ENCODE data around the gene MYBPC1. TPM values are rescaled to one million over a fixed set of nuclear protein-coding genes. Genes with fewer than 3 reads are reported as not detected.

MYBPC1 gene
- total and polyA plus RNA-seq, 2 of the 13 experiments (the other 11 are each of a cell fraction or from before 2014, with no cell fraction given), result 0.31 to 0.53 TPM

DNA sequence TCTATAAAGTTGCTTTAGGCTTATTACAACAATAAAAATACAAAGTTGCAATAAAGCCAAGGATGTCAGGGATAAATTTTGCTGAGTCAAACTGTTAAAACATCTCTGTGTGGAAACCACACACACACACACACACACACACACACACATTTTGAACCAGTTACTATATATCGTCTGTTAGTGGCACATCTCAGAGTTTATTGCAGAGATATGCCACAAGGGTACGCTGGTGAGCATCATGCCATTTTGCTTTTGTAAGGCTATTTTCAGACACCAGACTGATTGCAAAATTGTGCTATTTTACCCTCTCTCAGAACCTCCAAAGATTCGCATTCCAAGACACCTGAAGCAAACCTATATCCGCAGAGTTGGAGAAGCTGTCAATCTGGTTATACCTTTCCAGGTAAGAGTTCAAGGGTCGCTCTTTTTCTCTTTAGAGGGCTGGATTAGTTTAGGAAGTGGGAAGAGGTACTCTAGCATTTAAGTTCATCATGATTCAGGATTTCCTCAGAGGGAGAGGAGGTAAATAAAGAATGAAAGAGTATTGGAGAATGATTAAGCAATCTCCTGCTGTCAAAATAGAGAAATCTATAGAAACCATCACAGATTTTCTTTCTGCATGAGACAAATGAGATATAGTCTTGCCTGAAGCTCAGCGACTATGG is 75.4 kb downstream of the MYBPC1 start (continued):
- TF ChIP-seq ZZZ3 (CRISPR knock-in tag; IDR thresholded peaks at IDR 0.05; ENCODE audit: borderline replicate concordance) (no peak), ZNF12 (CRISPR knock-in tag; IDR thresholded peaks at IDR 0.05) (no peak), ZFP41 (CRISPR knock-in tag; IDR thresholded peaks at IDR 0.05; ENCODE audit: borderline replicate concordance) (no peak), ETV5 (CRISPR knock-in tag; IDR thresholded peaks at IDR 0.05; ENCODE audit: borderline replicate concordance) (no peak), TGIF2 (CRISPR knock-in tag; IDR thresholded peaks at IDR 0.05) (peak; percentile 42; the same call in 1 of the 2 replicates), KLF12 (CRISPR knock-in tag; IDR thresholded peaks at IDR 0.05; ENCODE audit: borderline replicate concordance) (no peak), SSRP1 (CRISPR knock-in tag; IDR thresholded peaks at IDR 0.05) (0 out of 2 replicates have a peak, but pooled peaks have one; percentile 37), ZNF543 (CRISPR knock-in tag; IDR thresholded peaks at IDR 0.05) (no peak), ZNF530 (CRISPR knock-in tag; IDR thresholded peaks at IDR 0.05; ENCODE audit: low read depth) (no peak)
- TF ChIP-seq, protein P1, sequence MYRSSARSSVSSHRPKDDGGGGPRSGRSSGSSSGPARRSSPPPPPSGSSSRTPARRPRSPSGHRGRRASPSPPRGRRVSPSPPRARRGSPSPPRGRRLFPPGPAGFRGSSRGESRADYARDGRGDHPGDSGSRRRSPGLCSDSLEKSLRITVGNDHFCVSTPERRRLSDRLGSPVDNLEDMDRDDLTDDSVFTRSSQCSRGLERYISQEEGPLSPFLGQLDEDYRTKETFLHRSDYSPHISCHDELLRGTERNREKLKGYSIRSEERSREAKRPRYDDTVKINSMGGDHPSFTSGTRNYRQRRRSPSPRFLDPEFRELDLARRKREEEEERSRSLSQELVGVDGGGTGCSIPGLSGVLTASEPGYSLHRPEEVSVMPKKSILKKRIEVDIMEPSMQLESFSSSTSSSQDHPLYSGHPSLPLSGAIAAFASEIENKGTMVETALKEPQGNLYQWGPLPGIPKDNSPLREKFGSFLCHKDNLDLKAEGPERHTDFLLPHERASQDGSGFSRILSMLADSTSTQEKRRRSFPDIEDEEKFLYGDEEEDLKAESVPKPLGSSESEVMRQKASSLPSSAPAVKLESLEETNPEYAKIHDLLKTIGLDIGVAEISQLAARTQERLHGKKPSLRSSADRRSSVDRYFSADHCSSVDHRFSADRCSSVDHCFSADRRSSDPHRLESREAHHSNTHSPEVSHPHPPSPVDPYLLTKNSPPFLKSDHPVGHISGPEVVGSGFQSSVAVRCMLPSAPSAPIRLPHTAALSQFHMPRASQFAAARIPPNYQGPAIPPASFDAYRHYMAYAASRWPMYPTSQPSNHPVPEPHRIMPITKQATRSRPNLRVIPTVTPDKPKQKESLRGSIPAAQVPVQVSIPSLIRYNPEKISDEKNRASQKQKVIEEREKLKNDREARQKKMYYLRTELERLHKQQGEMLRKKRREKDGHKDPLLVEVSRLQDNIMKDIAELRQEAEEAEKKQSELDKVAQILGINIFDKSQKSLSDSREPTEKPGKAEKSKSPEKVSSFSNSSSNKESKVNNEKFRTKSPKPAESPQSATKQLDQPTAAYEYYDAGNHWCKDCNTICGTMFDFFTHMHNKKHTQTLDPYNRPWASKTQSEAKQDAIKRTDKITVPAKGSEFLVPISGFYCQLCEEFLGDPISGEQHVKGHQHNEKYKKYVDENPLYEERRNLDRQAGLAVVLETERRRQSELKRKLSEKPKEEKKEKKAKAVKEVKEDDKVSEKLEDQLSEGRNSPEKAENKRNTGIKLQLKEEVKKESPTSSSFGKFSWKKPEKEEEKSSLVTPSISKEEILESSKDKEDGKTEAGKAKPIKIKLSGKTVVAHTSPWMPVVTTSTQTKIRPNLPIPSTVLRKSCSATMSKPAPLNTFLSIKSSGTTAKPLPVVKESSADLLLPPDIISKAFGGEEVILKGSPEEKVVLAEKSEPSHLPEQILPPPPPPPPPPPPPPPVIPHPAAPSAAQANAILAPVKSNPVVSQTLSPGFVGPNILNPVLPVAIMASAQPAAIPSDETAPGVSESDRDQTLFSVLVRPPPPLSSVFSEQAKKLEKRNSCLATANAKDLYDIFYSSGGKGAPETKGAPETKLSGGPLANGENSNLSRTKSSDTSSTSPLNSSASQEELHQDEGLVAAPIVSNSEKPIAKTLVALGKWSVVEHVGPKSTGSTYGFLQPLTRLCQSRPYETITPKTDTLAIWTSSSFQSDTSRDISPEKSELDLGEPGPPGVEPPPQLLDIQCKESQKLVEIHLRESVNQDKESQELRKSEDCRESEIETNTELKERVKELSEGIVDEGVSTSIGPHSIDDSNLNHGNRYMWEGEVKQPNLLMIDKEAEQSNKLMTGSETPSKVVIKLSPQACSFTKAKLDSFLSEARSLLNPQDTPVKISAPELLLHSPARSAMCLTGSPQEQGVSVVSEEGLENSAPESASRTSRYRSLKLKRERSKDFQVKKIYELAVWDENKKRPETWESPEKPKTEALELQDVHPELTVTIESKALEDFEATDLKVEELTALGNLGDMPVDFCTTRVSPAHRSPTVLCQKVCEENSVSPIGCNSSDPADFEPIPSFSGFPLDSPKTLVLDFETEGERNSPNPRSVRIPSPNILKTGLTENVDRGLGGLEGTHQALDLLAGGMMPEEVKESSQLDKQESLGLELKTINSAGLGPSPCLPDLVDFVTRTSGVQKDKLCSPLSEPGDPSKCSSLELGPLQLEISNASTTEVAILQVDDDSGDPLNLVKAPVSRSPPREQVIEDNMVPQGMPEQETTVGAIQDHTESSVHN (CRISPR knock-in tag; IDR thresholded peaks at IDR 0.05), result no peak
- TF ChIP-seq, protein P2, sequence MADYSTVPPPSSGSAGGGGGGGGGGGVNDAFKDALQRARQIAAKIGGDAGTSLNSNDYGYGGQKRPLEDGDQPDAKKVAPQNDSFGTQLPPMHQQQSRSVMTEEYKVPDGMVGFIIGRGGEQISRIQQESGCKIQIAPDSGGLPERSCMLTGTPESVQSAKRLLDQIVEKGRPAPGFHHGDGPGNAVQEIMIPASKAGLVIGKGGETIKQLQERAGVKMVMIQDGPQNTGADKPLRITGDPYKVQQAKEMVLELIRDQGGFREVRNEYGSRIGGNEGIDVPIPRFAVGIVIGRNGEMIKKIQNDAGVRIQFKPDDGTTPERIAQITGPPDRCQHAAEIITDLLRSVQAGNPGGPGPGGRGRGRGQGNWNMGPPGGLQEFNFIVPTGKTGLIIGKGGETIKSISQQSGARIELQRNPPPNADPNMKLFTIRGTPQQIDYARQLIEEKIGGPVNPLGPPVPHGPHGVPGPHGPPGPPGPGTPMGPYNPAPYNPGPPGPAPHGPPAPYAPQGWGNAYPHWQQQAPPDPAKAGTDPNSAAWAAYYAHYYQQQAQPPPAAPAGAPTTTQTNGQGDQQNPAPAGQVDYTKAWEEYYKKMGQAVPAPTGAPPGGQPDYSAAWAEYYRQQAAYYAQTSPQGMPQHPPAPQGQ (CRISPR knock-in tag; IDR thresholded peaks at IDR 0.05; ENCODE audit: borderline replicate concordance), result no peak
- TF ChIP-seq, protein P3, sequence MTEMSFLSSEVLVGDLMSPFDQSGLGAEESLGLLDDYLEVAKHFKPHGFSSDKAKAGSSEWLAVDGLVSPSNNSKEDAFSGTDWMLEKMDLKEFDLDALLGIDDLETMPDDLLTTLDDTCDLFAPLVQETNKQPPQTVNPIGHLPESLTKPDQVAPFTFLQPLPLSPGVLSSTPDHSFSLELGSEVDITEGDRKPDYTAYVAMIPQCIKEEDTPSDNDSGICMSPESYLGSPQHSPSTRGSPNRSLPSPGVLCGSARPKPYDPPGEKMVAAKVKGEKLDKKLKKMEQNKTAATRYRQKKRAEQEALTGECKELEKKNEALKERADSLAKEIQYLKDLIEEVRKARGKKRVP (CRISPR knock-in tag; IDR thresholded peaks at IDR 0.05), result 0 out of 4 replicates have a peak, but pooled peaks of 1 of the 2 experiments have one; percentile 19
- TF ChIP-seq, protein P4, sequence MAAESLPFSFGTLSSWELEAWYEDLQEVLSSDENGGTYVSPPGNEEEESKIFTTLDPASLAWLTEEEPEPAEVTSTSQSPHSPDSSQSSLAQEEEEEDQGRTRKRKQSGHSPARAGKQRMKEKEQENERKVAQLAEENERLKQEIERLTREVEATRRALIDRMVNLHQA (CRISPR knock-in tag; IDR thresholded peaks at IDR 0.05), result no peak
- TF ChIP-seq, protein P5, sequence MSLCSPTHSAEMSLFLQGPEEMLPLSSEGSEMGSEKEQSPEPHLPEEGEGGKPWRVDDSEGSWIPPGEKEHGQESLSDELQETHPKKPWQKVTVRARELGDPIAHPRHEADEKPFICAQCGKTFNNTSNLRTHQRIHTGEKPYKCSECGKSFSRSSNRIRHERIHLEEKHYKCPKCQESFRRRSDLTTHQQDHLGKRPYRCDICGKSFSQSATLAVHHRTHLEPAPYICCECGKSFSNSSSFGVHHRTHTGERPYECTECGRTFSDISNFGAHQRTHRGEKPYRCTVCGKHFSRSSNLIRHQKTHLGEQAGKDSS (CRISPR knock-in tag; IDR thresholded peaks at IDR 0.05; ENCODE audit: borderline replicate concordance, low read depth), result no peak
